HG03432 (cell line): Measurements from ENCODE around the gene APLNR.
"Not testable (repeated sequence)": the region's sequence is repeated elsewhere in the genome, so short reads cannot be mapped to it uniquely, and the experiment has no call there.

ENCODE experiments used
- ATAC-seq: cut with Tn5 transposase; IDR thresholded peaks from one replicate; pipeline ENCODE4 v1.9.1; 2021; ENCODE audit warnings: mild to moderate bottlenecking, moderate library complexity; ENCODE audit not compliant: unreplicated experiment

APLNR gene

GRCh38 chr11:57237204-57237681, at the start of gene APLNR:
TSS of gene APLNR (minus strand) at chr11:57237250. CDS start at chr11:57237004, 246 bp downstream.
- ATAC-seq: no peak

DNA sequence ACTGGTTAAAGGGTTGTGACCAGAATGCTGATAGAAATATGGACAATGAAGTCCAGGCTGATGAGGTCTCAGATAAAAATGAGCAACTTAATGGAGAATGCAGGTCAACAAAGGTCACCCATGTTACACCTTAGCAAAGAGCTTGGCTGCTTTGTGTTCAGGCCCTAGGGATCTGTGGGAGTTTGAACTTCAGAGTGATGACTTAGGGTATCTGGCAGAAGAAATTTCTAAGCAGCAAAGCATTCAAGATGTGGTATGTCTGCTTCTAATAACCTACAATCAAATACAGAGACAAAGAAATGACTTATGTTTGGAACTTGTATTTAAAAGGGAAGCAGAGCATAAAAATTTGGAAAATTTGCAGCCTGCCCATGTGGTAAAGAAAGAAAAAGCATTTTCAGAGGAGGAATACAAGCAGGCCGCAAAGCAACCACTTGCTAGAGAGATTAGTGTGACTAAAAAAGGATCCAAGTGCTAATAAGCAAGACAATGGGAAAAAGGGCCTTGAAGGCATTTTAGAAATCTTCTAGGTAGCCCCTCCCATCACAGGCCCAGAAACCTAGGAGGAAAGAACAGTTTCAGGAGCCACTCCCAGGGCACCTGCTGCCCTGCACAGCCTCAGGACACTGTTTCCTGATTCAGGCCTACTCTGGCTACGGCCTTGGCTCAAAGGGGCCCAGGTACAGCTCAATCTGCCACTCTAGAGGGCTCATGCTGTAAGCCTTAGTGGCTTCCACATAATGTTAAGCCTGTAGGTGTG, 46.4 kb upstream of the APLNR start:
- no peak for ATAC-seq

DNA sequence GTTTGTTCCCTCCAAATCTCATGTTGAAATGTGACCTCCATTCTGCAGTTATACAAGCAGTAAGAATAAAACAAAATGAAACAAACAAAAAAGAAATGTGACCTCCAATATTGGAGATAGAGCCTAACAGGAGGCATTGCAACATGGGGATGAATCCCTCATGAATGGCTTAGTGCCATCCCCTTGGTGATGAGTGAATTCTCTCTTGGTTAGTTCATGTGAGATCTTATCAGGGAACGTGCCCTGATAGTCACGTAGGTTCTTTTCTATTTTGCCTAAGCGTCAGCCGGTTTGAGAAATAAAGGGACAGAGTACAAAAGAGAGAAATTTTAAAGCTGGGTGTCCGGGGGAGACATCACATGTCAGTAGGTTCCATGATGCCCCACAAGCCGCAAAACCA, 44.5 kb upstream of the APLNR start:
- not testable (repeated sequence) for ATAC-seq

- ATAC-seq: no peak
These were observed 42.1 kb upstream of the APLNR start for GRCh38 chr11:57279116-57279515.

GRCh38 chr11:57278721-57279095, 41.7 kb upstream of the APLNR start:
- ATAC-seq: no peak

- ATAC-seq: peak; percentile 91
These were observed 41.0 kb upstream of the APLNR start for GRCh38 chr11:57277845-57278720.

- ATAC-seq: no peak
These were observed 40.1 kb upstream of the APLNR start for GRCh38 chr11:57276971-57277675.

DNA sequence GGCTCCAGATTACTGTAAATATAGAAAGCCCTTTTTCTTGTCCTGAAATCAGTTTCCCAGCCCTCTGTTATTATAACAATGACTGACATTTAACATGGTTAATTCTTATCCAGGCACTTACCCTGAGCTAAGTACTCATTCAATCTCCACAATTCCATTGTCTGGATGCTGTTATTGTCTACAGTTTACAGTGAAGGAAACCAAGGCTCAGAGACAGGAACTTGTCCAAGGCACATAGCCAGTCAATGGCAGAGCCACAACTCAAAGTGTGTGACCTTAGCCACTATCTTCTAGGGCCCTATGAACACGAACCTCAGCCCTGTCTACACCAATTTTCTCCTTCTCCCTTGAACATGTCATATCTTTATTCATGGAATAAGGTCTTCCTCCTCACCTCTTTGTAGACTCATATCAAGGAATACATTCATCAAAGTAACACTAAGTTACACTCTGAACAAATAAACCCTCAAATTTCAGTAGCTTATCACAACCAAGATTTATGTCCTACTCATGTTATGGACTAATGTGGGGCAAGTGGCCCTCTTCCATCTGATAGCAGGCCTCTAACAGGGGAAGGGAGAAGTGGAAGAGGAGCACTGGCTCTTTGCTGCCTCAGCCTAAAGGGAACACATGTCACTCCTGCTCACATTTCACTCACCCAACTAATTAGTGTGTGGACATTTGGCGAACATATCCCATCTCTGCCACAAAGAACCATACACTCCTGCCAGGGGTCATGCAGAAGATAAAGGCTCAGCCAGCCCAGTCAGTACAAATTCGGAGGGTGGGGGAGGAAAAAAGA, 39.3 kb upstream of the APLNR start:
- no peak for ATAC-seq

GRCh38 chr11:57275582-57275981, 38.5 kb upstream of the APLNR start:
- no peak for ATAC-seq

- ATAC-seq: no peak
These were observed 38.0 kb upstream of the APLNR start for GRCh38 chr11:57274904-57275498.

DNA sequence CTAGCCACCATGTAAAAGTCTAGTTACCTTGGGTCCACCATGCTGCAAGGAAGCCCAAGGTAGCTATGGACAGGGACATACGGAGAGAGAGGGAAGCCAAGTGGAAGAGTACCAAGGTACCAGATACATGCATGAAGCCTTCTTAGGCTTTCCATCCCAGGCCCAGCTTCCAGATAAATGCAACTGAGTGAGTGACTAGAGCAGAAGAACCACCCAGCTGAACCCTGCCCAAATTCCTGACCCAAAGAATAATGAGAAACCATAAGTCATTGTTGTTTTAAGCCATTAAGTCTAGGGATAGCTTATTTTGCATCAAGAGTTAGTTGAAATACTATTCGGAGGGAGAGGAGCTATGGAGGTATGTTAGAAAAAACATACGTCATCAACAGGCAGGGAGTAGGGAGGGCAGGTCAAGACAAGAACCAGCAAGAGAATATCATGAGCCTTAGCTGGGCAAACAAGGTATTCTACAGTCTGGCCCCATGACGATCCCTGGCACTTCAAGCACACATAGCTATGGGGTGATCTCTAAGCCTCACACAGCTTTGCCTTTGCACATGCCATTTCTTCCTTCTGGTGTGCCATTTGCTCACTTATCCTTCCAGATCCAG, 36.5 kb upstream of the APLNR start:
- ATAC-seq: no peak

DNA sequence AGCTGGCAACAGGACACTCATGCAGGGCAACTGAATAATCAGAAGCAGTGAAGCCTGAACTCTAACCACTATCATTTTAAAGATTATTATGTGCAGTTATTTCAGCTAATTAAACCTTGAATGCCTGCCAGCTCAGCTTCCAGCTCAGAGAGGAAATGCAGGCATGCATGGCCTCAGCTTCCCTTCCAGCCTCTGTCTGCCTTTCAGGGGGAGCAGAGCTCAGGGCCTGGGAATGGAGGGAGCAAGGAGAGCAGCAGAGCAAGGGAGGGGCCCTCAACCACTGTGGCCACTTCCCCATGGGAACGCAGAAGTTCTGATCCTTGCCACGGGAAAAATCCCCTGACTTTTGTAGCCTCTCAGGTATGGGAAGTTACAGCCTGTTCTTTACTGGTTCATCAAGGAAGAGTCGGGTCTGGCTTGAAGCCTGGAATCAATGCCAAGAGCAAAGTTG, 32.5 kb upstream of the APLNR start:
- no peak for ATAC-seq

DNA sequence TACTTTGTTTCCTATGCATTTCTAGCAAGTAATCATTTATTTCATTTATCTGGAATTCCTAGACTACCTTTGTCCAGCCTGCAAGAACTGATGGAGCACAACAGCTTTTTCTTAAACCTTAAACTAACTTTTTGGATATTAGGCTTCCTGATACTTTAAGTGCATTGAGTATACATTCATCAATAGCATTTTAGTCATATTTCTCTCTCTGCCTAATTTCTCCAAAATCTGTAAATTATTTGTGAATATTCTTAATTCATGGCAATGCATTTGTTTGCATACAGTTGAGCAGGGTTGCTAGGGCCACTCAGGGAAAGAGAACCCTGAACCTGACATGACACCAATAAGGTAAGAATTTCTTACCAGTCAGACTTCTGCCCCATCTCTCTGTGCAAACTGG, 29.1 kb upstream of the APLNR start:
- no peak for ATAC-seq

DNA sequence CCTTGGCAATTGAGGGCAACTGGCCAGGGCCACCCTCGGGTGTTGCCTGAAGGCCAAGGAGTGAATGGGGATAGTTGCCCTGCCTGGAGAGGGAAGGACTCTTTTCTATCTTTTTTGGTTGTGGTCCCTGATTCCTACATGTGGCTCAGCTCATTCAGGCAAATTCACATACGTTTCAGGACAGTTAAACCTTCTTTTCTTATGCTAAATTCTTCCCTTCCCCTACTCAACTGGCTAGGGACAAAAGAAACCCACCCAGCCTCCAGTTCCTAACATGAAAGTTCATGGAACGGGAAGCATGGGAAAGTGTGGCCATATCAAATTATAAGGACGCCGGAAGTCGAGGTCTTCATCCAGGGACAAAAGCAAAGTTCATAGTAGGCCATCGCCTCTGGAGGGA, 26.3 kb upstream of the APLNR start:
- no peak for ATAC-seq

GRCh38 chr11:57262157-57262556, 25.1 kb upstream of the APLNR start:
- no peak for ATAC-seq

GRCh38 chr11:57260937-57261783, 24.1 kb upstream of the APLNR start:
- ATAC-seq: peak; percentile 52

- no peak for ATAC-seq
These were observed 19.1 kb upstream of the APLNR start for GRCh38 chr11:57256119-57256518.

DNA sequence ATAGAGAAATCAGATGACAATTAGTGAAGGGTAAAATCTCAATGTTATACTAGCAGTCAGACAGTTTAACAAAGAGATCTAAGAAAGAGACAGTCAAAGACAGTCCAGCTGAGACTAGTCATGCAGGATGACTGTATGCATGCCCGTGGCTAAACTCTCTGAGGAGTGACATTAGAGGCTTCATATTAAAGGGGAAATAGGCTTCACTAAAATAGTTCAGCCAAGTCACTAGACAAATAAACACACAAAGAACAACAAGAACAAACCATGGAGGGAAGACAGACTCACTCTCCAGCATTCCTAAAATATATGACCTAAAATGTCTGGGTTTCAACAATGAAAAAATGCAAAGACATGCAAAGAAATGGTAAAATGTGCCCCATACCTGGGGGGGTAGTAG, 18.6 kb upstream of the APLNR start:
- ATAC-seq: no peak

DNA sequence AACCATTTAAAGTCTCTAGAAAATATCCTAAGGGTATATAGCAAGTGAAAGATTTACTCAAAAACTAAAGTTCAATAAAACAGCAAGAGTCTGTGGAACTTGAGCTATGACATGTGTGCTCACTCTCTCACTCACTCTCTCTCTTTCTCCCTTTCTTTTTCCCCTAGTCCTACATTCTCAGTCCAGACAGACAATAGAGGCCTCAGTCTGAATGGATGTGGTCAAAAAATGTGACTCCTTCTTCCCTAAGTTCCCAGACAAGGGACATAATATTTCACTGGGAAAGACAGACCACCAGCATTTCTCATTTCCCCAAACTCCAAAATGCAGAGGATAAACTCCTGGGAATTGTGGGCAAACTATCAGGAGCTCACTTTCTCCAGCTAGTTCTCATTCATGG, 17.6 kb upstream of the APLNR start:
- no peak for ATAC-seq
